Adrenal gland (tissue), 12 donors: ENCODE results near the gene NR1D2. TPM values are rescaled to one million over a fixed set of nuclear protein-coding genes. Genes with fewer than 3 reads are reported as not detected.

Source experiments
- DNase-seq, 7 donors: peaks; one replicate each; pipeline ENCODE4 v3.0.0-alpha.2; 2019 to 2020
- H3K27ac ChIP-seq, 5 donors: fragments of 200-600 bp; sonication (generic) in 4 of 5; 1 replicate in 3 of 5; 2 replicates in 2 of 5; pipeline versions ENCODE4 v1.5.1 to v1.8.0; 2016 to 2020; ENCODE audit warnings: mild to moderate bottlenecking in 1 of 5
- H3K27me3 ChIP-seq: fragments of 200-600 bp; 2 replicates; pipeline ENCODE4 v1.8.0; 2021
- H3K36me3 ChIP-seq, 2 donors: fragments of 200-600 bp; replicated peaks in 1 of 2; 1 replicate in 1 of 2; 2 replicates in 1 of 2; pipeline versions ENCODE4 v1.5.1 to v1.8.0; 2018 to 2022
- H3K4me1 ChIP-seq, 2 donors: fragments of 200-600 bp; replicated peaks in 1 of 2; 1 replicate in 1 of 2; 2 replicates in 1 of 2; pipeline versions ENCODE4 v1.5.1 to v1.8.0; 2018 to 2021
- H3K4me3 ChIP-seq, 4 donors: fragments of 200-600 bp; sonication (generic) in 3 of 4; one replicate each; pipeline ENCODE4 v1.5.1; 2016 to 2018
- H3K9me3 ChIP-seq, 3 donors: fragments of 200-600 bp; sonication (generic) in 1 of 3; replicated peaks in 1 of 3; 1 replicate in 2 of 3; 2 replicates in 1 of 3; pipeline versions ENCODE4 v1.5.1 to v1.8.0; 2016 to 2021
- CTCF ChIP-seq, 6 experiments: fragments of 450-650 bp in 4 of 6; fragments of 200-600 bp in 2 of 6; sonication (generic) in 1 of 6; IDR thresholded peaks; 1 replicate in 5 of 6; 2 replicates in 1 of 6; pipeline versions ENCODE4 v1.5.1 to v1.8.0; 2016 to 2021; ENCODE audit warnings: antibody characterized with exemption in 6 of 6, mild to moderate bottlenecking in 2 of 6, moderate library complexity in 1 of 6
- POLR2A ChIP-seq, 2 donors: fragments of 450-650 bp; IDR thresholded peaks; one replicate each; pipeline ENCODE4 v1.6.1; 2017; ENCODE audit warnings: antibody characterized with exemption in 2 of 2, mild to moderate bottlenecking in 2 of 2, moderate library complexity in 1 of 2
- WGBS, 4 donors: extraction: QIAGEN DNeasy Blood & Tissue Kit in 2 of 4; methylation state at CpG; one replicate each; pipeline versions ENCODE4 v1.1.5 to v1.1.7; 2013 to 2017; 5-methylcytosine and 5-hydroxymethylcytosine counted together
- intact Hi-C, 2 donors: fragments of 100-400 bp; cut with DNase I; formaldehyde crosslinking; loops; one replicate each; pipeline versions ENCODE4 v1.14.1 to v1.15.0; 2022 to 2023
- polyA plus RNA-seq, 3 donors: library from polyadenylated mRNA; stranded (reverse); fragments of 200-250 nt in 2 of 3; fragments of 350-450 nt in 1 of 3; fragmentation: Illumina TruSeq in 1 of 3; extraction: RNeasy Lipid Tissue Mini Kit (QIAGEN cat#74804) in 1 of 3; gene quantifications; one replicate each; pipeline ENCODE4 v1.2.3, GENCODE V29; 2013 to 2014
- total RNA-seq, 9 donors: library from RNA; depleted of rRNA in 4 of 9; stranded (reverse); fragments of >200 nt in 4 of 9; fragments of 120-200 nt in 1 of 9; fragmentation: NEBNext Ultra II Directional in 1 of 9; extraction: Animal tissue kit (Norgen Biotek cat#: 25700) in 1 of 9; gene quantifications; one replicate each; pipeline versions ENCODE4 v1.1.0 to v1.2.4, GENCODE V29; 2013 to 2023
- donor health status: healthy with polysubstance abuse.
- donor health status: Bipolar disorder and iron deficiency.
- donor health status: DM: yes; HTN: yes; CAD: no.
- donor health status: DM: no; HTN: no; CAD: no.
- donor health status: DM: no; HTN: no; CAD: no.
- donor health status: DM: yes; HTN: yes; CAD: no.

Gene NR1D2
- total and polyA plus RNA-seq, 12 donors = 8.7 to 43.4 (median 29.6) TPM

GRCh38 chr3:23953523-23953922 is 8.4 kb downstream of the NR1D2 start:
- TF ChIP-seq CTCF (IDR thresholded peaks at IDR 0.05) = no peak
- H3K27ac ChIP-seq = no peak overlapping the region
- 33 to 48% (median 41%) methylated on average over 1 of the region's 1 CpG for WGBS, 4 donors
- no peak overlapping the region for H3K4me3 ChIP-seq
- H3K4me1 ChIP-seq = peaks cover 20 to 50% of the 10 kb centered on the region in 2 donors
- peaks cover 0 to 8% of the 10 kb centered on the region in 2 donors for H3K36me3 ChIP-seq
- no peaks in the 10 kb centered on the region for H3K27me3 ChIP-seq
- DNase-seq = no peak
- no peaks in the 10 kb centered on the region for H3K9me3 ChIP-seq
- intact Hi-C loops = no loop called here

- H3K27ac ChIP-seq = no peak overlapping the region
Measured at GRCh38 chr3:23954144-23954543, 9.1 kb downstream of the NR1D2 start.

DNA sequence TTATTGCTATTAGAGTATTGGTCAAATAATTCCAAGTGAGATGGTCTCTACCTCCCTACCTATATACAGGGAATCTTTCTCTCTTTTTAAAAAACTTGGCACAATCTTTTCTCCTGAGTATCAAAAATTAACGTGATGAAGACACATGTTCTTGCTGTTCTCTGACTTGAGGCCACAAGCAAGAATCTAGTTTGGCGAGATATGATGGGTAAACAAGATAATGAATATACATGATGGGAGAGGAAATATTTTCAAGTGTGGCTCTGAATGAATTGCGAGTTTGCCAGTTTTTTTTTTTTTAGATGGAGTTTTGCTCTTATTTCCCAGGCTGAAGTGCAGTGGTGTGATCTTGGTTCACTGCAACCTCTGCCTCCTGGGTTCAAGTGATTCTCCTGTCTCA is 11.6 kb downstream of the NR1D2 start:
- 82 to 88% (median 85%) methylated on average over 3 of the region's 3 CpGs for WGBS, 4 donors
- Histone ChIP-seq H3K4me3 (no peak overlapping the region), H3K36me3 (peaks cover 0 to 23% of the 10 kb centered on the region in 2 donors), H3K27ac (no peak overlapping the region), H3K27me3 (no peaks in the 10 kb centered on the region), H3K4me1 (peaks cover 4 to 27% of the 10 kb centered on the region in 2 donors), H3K9me3 (no peaks in the 10 kb centered on the region)
- DNase-seq = no peak
- no peak for TF ChIP-seq CTCF (IDR thresholded peaks at IDR 0.05)
- TF ChIP-seq POLR2A (IDR thresholded peaks at IDR 0.05) = no peak
- intact Hi-C loops = no loop called here

More at GRCh38 chr3:23954144-23954543, 9.1 kb downstream of the NR1D2 start:
- no peaks in the 10 kb centered on the region for H3K27me3 ChIP-seq
- H3K9me3 ChIP-seq = no peaks in the 10 kb centered on the region
- peaks cover 0 to 8% of the 10 kb centered on the region in 2 donors for H3K36me3 ChIP-seq
- 83 to 90% (median 85%) methylated on average over 5 of the region's 5 CpGs for WGBS, 4 donors
- intact Hi-C loops = no loop called here
- DNase-seq = no peak
- H3K4me1 ChIP-seq = peaks cover 23 to 49% of the 10 kb centered on the region in 2 donors
- H3K4me3 ChIP-seq = no peak overlapping the region
- TF ChIP-seq POLR2A (IDR thresholded peaks at IDR 0.05) (no peak), CTCF (IDR thresholded peaks at IDR 0.05) (no peak)

DNA sequence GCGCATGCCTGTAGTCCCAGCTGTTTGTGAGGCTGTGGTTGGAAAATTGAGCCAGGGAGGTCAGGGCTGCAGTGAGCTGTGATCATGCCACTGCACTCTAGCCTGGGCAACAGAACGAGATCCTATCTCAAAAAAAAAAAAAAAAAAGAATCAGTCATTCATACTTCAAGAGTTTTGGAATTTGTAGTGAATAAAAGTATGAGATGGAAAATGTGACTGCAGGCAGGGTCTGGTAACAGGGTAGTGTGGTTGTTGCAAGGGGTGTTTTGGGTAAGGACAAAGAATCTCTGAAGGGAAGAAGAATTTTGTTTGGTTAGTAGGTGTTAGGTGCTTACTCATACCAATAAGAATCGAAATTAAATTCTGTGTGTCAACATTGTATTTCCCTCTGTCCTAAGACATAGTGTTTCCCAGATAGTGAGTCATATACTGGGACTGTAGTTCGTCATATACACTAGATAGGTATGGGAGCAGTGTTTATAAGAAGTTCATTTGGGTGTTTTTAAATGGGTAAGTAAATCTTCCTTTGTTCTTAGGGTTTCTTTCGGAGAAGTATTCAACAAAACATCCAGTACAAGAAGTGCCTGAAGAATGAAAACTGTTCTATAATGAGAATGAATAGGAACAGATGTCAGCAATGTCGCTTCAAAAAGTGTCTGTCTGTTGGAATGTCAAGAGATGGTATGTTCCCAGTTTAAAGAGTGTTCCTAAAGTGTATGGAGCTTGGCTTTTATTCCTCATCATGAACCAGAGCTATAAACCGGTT is 14.2 kb downstream of the NR1D2 start:
- intact Hi-C loops = no loop called here

More for the DNA sequence above, 14.2 kb downstream of the NR1D2 start:
- Histone ChIP-seq H3K27me3 (no peaks in the 10 kb centered on the region), H3K4me3 (no peak overlapping the region), H3K27ac (peak overlapping the region in 2 of 5 donors; percentile 26 to 55), H3K9me3 (no peaks in the 10 kb centered on the region), H3K4me1 (peaks cover 4 to 13% of the 10 kb centered on the region in 2 donors), H3K36me3 (peaks cover 0 to 35% of the 10 kb centered on the region in 2 donors)
- DNase-seq = no peak
- no peak for TF ChIP-seq CTCF (IDR thresholded peaks at IDR 0.05)
- no peak for TF ChIP-seq POLR2A (IDR thresholded peaks at IDR 0.05)
- 67 to 78% (median 75%) methylated on average over 7 of the region's 7 CpGs for WGBS, 4 donors
